Right renal cortex interstitium (tissue), 3 donors: Measurements from ENCODE around the gene AACS. TPM values are rescaled to one million over a fixed set of nuclear protein-coding genes. Genes with fewer than 3 reads are reported as not detected.

Source experiments
- DNase-seq, 3 donors: peaks; one replicate each; pipeline ENCODE4 v3.0.0-alpha.2; 2013; ENCODE audit warnings: low read depth in 3 of 3, low spot score in 2 of 3
- polyA plus RNA-seq, 3 donors: library from polyadenylated mRNA; unstranded; fragments of 120-200 nt; gene quantifications; one replicate each; pipeline ENCODE4 v1.2.1, GENCODE V29; 2013; ENCODE audit not compliant: insufficient read length in 3 of 3

Gene AACS
- polyA plus RNA-seq, 3 donors, result 22.4 to 24.2 (median 22.8) TPM

DNA sequence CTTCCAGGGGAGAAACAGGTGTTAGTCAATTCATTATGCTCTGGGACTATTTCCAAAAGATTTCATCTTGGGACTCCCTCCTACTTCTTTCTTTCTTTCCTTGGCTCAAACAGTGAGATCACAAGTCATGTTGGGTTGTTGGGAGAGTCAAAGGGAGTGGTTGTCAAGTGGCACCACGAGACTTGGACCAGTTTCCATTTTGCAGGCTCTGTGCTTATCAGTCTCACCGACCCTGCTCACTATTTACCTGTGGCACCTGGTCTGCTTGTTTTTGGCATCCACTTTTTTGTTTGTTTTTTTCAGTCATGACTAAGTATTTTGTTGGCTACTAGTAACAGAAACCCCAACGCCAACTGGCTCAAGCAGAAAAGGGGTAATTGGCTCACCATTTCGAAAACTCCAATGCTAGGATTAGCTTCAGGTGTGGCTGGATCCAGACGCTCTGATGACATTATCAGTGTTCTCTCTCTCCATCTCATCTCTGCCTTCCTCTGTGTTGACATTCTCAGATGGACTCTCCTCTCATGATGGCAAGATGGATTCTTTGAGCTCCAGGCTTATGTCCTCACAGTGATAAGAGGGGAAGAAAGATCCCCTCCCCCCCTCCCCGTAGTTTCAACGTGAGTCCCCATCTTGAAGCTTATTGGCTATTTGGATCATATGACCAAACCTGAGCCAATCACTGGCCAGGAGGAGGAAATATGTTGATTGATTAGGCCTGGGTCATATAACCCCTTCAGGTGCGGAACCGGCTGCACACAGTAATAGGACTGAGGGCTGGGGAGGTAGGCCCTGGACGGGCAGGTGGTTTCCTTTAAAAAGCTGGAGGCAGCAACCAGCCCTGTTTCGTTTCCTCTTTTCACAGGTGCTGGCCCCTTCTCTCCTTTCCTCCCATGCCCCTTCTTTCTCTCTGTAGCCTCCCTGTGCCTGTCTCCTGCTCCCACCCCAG lies 84.2 kb downstream of the AACS start:
- no peak for DNase-seq

DNA sequence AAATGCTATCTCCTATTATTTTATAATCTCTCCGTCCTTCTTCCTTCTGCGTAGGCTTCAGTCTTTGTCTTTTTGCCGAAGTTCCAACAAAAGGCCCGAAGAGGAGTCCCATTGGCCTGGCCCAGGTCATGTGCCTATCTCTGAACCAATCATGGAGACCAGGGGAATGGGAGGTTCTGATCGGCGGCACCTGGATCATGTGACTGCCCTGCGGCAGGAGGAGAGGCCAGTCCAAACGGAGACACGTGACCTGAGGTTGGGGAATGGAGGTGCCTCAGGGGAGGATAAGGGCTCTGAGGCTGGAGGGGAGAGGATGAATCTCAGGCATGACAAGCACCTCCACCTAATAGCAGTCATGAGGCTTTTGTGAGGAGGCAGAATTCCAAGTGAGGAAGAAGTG lies 86.0 kb downstream of the AACS start:
- no peak for DNase-seq

DNA sequence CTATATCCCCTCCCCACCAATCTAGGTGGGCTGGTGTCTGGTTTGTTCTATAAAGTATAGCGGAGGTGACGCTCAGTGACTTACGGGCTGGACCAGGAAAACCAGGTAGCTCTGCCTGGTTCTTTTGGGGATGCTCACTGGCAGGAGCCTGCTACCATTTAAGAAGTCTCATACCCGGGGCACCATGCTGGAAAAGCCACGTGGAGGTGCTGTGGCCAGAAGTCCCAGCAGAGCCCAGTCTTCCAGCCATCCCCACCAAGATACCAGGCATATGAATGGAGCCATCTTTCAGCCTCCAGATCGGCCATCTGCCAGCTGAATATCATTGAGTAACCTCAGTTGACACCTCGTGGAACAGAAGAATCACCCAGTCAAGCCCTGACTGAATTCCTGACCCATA lies 87.2 kb downstream of the AACS start:
- no peak for DNase-seq

DNA sequence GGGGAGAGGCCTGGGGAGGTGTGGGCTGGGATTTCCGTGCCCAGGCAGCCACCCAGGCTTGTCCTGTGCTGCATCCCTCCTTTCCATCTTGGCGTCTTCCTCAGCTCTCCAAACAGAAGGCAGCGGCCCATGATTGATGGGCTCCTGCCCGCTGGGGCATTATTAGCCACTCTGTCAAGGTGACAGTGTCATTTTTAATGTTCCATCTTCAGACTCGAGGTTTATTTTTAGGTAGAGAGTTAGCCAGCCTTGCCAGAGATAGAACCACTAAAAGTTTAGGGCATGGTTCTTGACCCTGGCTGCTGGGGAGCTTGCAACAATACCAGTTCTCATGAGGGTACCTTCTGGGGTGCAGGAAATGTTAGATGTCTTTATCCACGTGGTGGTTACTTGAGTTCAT lies 90.1 kb downstream of the AACS start:
- DNase-seq, result no peak

DNA sequence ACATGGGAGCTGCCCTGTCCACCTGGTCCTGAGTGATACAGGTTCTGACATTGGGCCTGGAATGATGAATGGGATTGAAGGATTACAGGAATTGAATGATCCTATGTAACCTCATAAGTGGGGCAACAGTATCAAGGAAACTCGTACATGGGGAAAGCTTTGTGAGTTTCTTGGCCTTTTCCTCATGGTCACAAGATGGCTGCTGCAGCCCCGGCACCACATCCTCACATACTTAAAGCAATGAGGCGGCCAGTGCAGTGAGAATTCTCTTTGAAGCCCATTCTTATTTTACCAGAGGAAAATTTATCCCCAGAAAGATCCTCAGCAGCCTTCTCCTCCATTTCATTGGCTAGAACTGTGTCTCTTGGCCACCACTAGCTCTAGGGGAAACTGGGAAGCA lies 91.9 kb downstream of the AACS start:
- no peak for DNase-seq

DNA sequence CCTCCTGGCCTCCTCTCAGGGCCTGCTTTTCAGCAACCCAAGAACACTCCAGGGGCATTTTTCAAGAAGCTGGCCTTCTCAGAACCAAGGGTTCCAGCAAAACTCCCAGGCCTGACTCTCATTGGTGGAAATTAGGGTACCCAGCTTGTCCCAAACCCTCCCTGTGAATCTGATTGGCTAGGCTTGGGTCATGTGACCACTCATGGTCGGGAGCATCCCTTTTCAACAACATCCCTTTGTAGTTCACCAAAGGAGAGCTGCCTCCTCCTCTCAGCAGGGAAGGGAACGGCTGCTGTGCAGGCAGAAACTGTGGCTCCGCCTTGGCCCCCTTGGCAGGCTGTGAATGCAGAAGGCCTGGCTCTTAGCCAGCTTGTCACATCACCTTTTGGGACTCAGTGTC lies 94.5 kb downstream of the AACS start:
- DNase-seq, result no peak

DNA sequence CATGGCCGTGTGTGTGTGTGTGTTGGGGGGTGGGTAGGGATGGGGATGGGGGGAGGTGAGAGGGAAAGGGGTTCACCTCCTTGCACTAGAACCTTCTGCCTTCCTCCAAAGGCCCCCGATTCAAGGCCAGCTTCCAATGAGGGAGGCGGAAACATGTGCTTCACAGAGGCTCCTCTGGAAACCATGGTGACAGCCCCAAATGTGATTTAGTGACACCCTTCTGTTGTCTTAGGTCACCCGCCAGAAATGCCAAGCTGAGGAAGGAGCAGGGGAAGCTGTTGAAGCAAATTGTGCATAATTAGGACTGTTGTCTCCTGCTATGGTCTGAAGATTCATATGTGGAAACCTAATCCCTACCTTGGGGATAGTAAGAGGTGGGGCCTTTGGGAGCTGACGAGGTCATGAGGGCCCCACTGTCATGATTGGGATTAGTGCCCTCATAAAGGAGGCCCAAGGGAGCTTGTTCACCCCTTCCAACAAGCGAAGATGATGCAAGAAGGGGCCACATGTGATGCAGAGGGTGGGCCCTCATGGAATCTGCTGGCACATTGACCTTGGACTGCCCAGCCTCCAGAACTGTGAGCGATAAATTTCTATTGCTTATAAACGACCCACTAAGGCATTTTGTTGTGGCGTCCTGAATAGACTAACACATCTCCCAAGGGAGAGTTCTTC lies 95.2 kb downstream of the AACS start:
- DNase-seq, result no peak

DNA sequence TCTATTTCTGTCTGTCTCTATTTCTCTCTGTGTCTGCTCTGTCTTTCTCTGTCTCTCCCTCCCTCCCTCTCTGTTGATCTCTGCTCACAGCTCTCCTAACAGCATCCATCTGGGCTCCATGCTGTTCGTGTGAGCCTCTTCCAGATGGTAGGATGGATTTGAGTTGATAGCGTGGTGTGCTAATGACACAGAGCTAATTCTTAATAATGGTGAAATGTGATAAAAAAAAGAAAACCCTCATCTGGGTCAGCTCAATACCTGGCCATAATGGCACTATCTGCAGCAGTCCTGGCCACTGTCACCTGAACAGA lies 96.4 kb downstream of the AACS start:
- no peak for DNase-seq

DNA sequence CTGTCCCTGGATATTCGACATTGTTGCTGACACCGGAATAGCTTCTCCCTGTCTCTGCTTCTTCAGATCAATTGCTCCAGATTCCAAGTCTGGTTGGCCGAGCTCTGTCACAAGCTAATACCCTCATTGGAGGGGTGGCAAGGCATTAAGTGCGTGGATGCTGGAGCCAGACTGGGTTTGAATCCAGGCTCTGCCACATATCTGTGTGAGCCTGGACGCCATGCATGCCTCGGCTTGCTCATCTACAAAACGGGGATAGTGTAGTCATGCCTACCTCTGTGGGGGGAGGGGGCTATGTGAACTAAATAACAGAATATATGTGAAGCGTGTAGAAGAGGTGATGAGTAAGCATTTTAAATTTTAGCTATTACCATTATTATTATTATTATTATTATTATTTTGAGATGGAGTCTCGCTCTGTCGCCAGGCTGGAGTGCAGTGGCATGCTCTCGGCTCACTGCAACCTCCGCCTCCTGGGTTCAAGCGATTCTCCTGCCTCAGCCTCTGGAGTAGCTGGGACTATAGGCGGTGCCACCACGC lies 97.3 kb downstream of the AACS start:
- DNase-seq, result no peak

DNA sequence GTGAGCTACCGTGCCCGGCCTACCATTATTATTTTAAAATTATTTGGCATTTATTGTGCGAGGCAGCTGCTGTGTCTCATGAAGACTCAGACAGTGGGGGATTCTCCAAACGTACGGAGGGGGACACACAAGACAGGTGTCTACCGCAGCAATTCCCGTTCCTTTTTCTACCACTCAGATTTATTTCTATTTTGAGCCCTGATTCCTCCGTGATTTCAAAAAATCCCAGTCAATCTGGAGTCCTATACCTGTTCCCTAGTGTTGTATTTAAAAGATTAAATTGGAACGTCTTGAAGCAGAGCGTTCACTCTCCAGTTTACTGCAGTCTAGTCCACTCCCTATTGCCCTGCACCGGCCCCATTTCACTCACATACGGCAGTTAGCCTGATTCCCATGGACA lies 97.9 kb downstream of the AACS start:
- DNase-seq, result no peak

DNA sequence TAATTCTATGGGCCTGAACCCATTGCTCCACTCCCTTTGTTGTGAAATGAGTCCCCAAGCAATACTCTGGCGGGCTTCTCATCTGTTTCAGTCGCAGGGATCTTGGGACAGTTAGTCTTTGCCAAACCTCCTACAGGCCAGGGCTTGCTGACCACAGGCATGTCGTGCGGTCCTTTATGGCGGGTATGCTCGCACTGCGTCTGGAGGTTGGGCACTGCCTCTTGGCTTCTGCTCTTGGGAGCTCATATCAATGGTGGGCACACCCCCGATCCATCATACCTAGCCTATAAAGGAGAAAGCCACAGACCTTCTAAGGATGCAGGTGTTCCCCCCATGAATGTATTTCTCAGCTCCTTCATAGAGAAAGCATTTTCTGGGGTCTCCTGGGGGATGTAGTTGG lies 99.3 kb downstream of the AACS start:
- DNase-seq, result no peak

DNA sequence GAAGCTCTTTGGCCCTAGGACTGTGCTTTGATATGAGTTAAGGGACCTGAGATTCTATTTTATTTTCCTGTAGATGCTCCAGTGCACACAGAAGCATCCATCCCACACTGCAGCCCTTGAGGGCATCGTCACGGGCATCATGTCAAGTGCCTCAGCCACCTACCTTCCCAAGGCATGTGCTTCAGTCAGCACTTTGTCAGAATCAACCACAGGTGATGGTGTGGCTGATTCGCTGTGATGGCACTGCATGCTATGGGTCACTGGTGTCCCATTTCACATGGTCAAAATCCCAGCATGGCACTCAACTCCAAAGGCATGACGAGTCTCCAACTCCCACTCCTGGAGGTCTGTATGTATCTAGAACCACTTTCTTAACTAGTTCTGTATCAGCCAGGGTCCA lies 100.8 kb downstream of the AACS start:
- no peak for DNase-seq

DNA sequence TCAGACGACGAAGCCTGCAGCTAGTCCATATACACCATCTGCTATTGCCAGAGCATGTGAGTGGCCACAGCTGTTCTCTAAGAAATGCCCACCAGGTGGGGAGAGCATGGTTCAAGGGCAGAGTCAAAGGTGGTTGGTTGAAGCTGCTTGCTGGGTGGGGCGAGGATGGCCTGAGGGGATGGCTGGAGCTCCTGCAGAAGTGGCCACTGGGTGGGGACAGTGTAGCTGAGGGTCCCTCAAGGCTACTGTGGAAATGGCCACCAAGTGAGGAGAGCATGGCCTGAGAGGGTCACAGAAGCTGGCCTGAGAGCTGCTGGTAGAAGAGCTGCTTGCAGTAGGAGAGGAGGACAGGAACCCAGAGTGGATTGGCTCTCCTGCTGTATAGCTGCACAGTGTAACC lies 102.4 kb downstream of the AACS start:
- no peak for DNase-seq

DNA sequence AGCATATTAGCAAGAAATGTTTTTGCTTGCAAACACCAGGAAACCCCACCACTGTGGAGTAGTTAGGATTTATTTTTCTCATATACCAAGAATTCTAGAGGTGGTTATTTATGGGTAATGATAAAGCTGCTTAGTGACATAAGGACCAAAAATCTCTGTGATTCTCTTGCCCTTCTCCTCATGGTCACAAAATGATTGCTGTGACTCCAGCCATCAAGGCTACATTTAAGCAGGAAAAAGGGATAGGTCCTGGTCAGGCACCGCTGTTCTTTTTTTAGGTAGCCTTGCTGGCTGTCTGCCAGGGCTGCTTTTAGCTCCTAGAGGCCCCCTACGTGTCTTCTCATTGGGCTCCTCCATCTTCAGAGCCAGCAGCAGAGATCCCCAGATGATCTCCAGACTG lies 104.2 kb downstream of the AACS start:
- DNase-seq, result no peak

DNA sequence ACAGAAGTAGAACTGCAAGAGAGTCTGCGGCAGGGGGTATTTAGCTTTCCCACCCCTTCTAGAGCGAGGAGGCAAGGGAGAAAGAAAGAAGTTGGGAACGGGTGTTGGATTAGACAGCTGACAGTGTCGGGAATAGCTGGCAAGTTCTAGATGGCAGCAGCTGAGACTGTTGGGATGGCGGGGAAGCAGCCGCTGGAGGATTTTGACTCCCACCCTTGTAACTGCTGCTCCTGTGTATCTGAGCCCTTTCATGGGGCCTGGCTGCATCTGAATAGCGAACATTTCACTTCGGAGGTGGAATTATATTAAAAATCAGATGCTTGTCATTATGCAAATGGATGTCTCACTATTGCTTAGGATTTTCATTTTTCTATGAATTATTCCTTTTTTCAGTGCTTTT lies 104.6 kb downstream of the AACS start:
- no peak for DNase-seq

DNA sequence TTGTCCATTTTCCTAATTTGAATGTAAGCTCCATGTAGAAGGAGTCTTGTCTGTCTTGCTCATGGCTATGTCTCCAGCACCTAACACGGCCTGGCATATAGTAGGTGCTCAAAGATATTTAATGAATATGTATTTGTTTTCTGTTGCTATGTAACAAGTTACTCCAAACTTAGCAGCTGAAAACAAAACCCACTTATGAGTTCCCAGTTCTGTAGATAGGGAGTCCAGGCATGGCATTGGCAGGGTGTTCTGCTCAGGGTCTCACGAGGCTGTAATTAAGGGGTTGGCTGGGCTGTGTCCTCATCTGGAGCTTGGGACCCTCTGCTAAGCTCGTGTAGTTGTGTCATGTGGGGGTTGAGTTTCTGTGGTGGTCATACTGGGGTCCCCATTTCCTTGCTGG lies 106.0 kb downstream of the AACS start:
- DNase-seq, result no peak

DNA sequence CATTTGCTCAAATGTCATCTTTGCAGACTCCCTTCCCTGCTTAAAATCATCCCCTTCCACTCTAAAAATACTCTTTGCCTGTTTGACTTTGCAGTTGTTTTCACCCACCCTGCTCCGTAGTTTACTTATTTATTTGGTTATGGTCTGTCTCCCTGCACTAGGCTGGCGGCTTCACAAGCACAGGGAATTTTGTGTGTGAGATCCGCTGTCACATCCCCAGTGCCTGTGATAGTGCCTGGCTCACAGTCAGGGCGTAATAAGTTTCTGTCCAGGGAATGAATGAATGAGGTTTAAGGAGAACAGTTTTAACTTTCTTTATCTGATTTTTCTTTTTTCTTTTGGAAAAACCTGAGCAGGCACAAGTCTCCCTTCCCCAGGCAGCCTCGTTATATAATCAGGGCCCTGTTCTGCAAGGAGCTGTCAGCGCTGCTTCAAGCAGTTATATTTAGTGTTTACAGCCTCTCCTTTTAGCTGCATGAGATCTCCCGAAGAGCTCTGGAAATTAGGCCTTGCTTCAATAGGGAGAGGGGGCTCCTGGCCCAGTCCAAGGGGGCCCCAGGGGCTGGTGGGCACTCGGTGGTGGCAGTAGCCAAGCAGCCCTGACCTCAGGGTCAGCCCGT lies 107.1 kb downstream of the AACS start:
- no peak for DNase-seq

DNA sequence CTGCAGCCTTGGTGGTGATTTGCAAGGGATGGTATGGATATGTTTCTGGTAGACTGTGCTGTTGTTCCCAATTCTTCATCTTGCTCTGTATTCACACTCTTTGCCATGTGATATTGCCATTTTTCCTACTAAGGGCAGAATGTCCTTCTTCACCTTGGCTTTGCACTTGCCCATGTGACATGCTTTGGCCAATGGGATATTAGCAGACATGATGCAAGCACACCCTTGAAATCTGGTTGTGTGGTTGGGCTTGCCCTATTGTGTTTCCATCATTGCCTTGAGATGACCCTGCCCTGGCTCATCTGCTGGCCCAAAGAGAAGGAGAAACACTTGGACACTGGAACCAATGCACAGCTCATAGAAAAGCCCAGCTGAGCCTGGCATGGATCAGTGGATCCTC lies 110.3 kb downstream of the AACS start:
- no peak for DNase-seq

DNA sequence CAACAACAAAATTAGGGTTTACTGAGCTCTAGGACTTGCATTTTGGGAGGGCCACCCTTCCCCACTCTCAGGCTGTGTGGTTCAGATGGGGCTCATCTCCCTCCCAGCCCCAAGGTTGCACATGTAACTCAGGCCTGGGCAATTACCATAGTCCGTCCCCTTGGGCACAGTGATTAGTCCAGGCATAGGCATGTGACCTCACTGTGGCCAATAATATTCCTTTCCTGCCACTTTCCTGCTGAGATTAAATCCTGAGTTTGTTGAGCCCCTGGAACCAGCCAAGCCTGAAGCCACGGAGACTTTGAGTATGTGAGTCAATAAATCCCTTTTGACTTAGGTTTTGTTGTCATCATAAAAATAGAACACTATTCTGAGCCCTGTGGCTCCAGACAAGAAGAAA lies 113.0 kb downstream of the AACS start:
- DNase-seq, result no peak

DNA sequence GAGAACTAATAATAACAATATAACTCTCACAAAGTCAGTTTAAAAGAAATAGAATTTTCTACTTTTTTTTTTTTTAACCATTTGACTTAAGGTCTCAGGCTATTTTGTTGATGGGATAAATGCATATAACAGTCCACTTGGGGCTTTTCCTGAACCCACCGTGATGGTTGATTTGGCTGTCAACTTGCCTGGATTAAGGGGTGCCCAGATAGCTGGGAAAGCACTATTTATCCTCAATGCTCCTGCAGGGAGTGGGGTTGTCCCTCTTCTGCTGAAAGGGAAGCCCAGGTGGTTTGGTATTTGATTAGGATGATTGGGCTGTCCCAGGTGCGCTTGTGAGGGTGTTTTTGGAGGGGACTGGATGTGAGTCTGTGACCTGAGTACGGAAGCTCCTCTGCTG lies 114.9 kb downstream of the AACS start:
- DNase-seq, result no peak

DNA sequence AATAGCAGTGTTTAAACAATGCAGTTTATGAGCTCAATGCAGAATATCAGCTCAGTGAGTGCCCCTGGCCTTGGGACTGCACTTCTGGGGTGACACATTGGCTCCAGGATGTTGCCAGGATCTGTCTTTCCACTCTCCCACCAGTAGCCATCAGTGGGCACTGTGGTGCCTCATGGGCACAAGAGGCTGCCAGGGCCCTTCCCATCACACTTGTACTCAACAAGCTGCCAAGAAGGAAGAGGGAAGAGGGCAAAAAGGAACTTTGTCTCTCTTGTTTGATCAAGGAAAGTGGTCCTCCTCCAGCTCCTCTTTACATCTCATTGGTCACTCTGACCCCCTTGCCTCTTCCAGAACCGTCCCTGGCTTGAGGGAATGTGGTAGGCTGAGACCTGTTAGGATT lies 115.9 kb downstream of the AACS start:
- no peak for DNase-seq
